Vagina (tissue), 2 donors: ENCODE measurements around the gene ATPAF1. TPM values are rescaled to one million over a fixed set of nuclear protein-coding genes. Genes with fewer than 3 reads are reported as not detected.

Experiments
- DNase-seq, 2 donors: peaks; one replicate each; pipeline ENCODE4 v3.0.0-alpha.2; 2017; ENCODE audit errors: extremely low spot score in 2 of 2
- H3K27ac ChIP-seq: fragments of 200-600 bp; sonication (generic); one replicate; pipeline ENCODE4 v1.5.1; 2019
- H3K27me3 ChIP-seq: fragments of 200-600 bp; sonication (generic); one replicate; pipeline ENCODE4 v1.5.1; 2019
- H3K36me3 ChIP-seq, 2 donors: fragments of 200-600 bp; sonication (generic); one replicate each; pipeline ENCODE4 v1.5.1; 2017 to 2019
- H3K4me1 ChIP-seq: fragments of 200-600 bp; sonication (generic); one replicate; pipeline ENCODE4 v1.5.1; 2019
- H3K4me3 ChIP-seq, 2 donors: fragments of 200-600 bp; sonication (generic); 1 replicate in 1 of 2; 2 replicates in 1 of 2; pipeline ENCODE4 v1.5.1; 2016 to 2019
- H3K9me3 ChIP-seq: fragments of 200-600 bp; sonication (generic); one replicate; pipeline ENCODE4 v1.5.1; 2019
- CTCF ChIP-seq, 3 experiments: fragments of 450-650 bp in 2 of 3; fragments of 200-600 bp in 1 of 3; sonication (generic) in 1 of 3; IDR thresholded peaks; one replicate each; pipeline ENCODE4 v1.5.1; 2017 to 2019; ENCODE audit warnings: antibody characterized with exemption in 3 of 3, mild to moderate bottlenecking in 2 of 3, moderate library complexity in 2 of 3
- POLR2A ChIP-seq, 2 donors: fragments of 450-650 bp; IDR thresholded peaks; one replicate each; pipeline ENCODE4 v1.6.1; 2017; ENCODE audit warnings: antibody characterized with exemption in 2 of 2, mild to moderate bottlenecking in 2 of 2, moderate library complexity in 2 of 2
- POLR2AphosphoS5 ChIP-seq, 2 donors: sonication (generic); formaldehyde crosslinking; IDR thresholded peaks; one replicate each; pipeline ENCODE4 v1.9.0; 2017; ENCODE audit warnings: antibody characterized with exemption in 2 of 2, mild to moderate bottlenecking in 2 of 2, low read depth in 1 of 2; ENCODE audit not compliant: insufficient read depth in 1 of 2
- intact Hi-C: fragments of 100-400 bp; cut with DNase I; formaldehyde crosslinking; loops from one replicate; pipeline ENCODE4 v1.15.1; 2023
- total RNA-seq: library from RNA; depleted of rRNA; stranded (reverse); fragments of >200 nt; gene quantifications from one replicate; pipeline ENCODE4 v1.2.3, GENCODE V29; 2016

Gene ATPAF1
- total RNA-seq, 1 donor from 2014 or later = 37.1 TPM

DNA sequence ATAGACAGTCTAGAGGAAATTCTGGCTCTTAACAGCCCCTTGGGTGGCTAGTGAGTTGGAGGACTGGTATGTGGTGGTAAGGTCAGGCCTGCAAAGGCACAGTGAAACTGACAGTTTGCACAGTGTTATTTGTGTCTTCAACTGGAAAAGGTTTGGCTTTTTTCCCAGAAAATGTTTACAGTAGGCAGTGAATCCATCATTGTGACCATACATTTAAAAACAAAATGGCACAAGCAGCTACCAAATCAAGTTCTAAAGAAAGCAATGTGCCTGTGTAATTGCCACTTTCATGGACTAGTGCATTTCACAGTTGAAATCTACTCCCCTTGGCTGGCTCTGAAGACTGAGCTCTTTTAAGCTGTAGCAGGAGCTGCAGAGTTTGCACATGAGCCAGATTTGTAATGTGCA is 24.8 kb downstream of the ATPAF1 start:
- no peak for DNase-seq
- Histone ChIP-seq H3K36me3 (peaks cover 0 to 15% of the 10 kb centered on the region in 2 donors), H3K4me1 (peaks cover 11% of the 10 kb centered on the region), H3K4me3 (no peak overlapping the region), H3K9me3 (no peaks in the 10 kb centered on the region), H3K27me3 (no peaks in the 10 kb centered on the region), H3K27ac (no peak overlapping the region)
- TF ChIP-seq POLR2AphosphoS5 (IDR thresholded peaks at IDR 0.05; ENCODE audit: insufficient read depth in 1 of 2, low read depth in 1 of 2) (peak in 1 of 2 donors; percentile 33), CTCF (IDR thresholded peaks at IDR 0.05) (no peak)
- intact Hi-C loops = no loop called here

GRCh38 chr1:46642115-46642680 is 26.0 kb downstream of the ATPAF1 start:
- no peak for TF ChIP-seq POLR2AphosphoS5 (IDR thresholded peaks at IDR 0.05; ENCODE audit: insufficient read depth in 1 of 2, low read depth in 1 of 2)
- TF ChIP-seq CTCF (IDR thresholded peaks at IDR 0.05) = no peak
- TF ChIP-seq POLR2A (IDR thresholded peaks at IDR 0.05) = no peak
- no peak overlapping the region for H3K4me3 ChIP-seq
- H3K36me3 ChIP-seq = peaks cover 0 to 8% of the 10 kb centered on the region in 2 donors
- DNase-seq = no peak
- no peaks in the 10 kb centered on the region for H3K9me3 ChIP-seq
- peaks cover 11% of the 10 kb centered on the region for H3K4me1 ChIP-seq
- H3K27ac ChIP-seq = no peak overlapping the region
- intact Hi-C loops = no loop called here
- H3K27me3 ChIP-seq = no peaks in the 10 kb centered on the region

DNA sequence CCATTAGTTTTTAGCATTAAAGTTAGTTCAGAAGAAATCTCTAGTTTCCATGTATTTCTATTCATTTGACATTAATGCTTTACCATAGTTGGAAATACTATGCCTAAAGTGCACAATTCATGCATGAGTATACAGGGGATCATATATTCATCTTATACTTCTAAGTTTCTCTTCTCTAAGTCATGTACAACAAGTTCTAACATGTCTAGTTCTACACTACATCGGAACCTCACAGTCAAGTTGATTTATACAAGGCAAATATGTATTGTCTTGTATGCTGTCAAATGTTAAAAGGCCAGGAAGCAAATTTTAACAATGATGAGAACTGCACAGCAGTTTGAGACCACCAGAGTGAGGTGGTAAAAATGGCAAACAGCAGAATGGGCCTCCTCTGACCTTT is 28.6 kb downstream of the ATPAF1 start:
- no peak overlapping the region for H3K27ac ChIP-seq
- TF ChIP-seq CTCF (IDR thresholded peaks at IDR 0.05) (no peak), POLR2A (IDR thresholded peaks at IDR 0.05) (no peak), POLR2AphosphoS5 (IDR thresholded peaks at IDR 0.05; ENCODE audit: insufficient read depth in 1 of 2, low read depth in 1 of 2) (no peak)
- H3K4me3 ChIP-seq = no peak overlapping the region
- H3K9me3 ChIP-seq = no peaks in the 10 kb centered on the region
- peaks cover 11% of the 10 kb centered on the region for H3K4me1 ChIP-seq
- DNase-seq = no peak
- intact Hi-C loops = no loop called here
- H3K36me3 ChIP-seq = peaks cover 0 to 21% of the 10 kb centered on the region in 2 donors
- no peaks in the 10 kb centered on the region for H3K27me3 ChIP-seq

- Histone ChIP-seq H3K36me3 (peaks cover 0 to 23% of the 10 kb centered on the region in 2 donors), H3K27me3 (no peaks in the 10 kb centered on the region), H3K4me1 (peaks cover 11% of the 10 kb centered on the region), H3K4me3 (no peak overlapping the region), H3K9me3 (no peaks in the 10 kb centered on the region), H3K27ac (no peak overlapping the region)
- DNase-seq = no peak
- intact Hi-C loops = no loop called here
- TF ChIP-seq POLR2AphosphoS5 (IDR thresholded peaks at IDR 0.05; ENCODE audit: insufficient read depth in 1 of 2, low read depth in 1 of 2) (no peak), CTCF (IDR thresholded peaks at IDR 0.05) (no peak), POLR2A (IDR thresholded peaks at IDR 0.05) (no peak)
Observed at GRCh38 chr1:46638921-46639320, 29.2 kb downstream of the ATPAF1 start.

DNA sequence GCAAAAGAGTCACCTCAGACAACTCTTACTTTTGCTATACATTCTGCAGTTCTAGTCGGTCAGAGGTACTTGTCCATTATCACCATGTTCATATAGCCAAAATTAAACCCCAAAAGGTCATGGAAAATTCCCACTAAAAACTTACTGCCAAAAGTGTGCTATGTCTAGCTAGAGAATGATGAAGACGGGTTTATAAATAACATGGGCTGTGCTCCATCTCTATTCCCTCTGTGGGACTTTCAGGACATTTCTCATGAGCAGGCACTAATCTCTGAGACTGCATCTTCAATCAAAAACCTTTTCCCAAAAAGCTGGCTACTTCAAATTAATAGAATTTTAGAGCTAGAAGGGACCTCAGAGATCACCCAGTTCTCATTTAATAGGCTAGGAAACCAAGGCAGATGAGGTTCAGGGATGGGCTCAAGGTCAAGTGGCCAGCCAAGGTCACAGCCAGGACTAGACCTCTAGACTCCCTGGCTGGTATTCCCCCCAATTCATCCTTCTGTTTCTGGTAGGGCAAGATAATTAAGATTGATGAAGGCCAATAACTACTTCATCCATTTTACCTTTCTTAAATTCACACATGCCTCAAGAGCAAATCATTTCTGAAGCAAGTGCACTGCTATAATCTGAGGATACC is 30.6 kb downstream of the ATPAF1 start:
- peaks cover 0 to 27% of the 10 kb centered on the region in 2 donors for H3K36me3 ChIP-seq
- DNase-seq = no peak

More for the DNA sequence above, 30.6 kb downstream of the ATPAF1 start:
- Histone ChIP-seq H3K27me3 (no peaks in the 10 kb centered on the region), H3K27ac (no peak overlapping the region), H3K4me3 (no peak overlapping the region), H3K9me3 (no peaks in the 10 kb centered on the region), H3K4me1 (no peaks in the 10 kb centered on the region)
- TF ChIP-seq CTCF (IDR thresholded peaks at IDR 0.05) = no peak
- TF ChIP-seq POLR2AphosphoS5 (IDR thresholded peaks at IDR 0.05; ENCODE audit: insufficient read depth in 1 of 2, low read depth in 1 of 2) = no peak
- no peak for TF ChIP-seq POLR2A (IDR thresholded peaks at IDR 0.05)
- intact Hi-C loops = no loop called here
